Heart left ventricle (tissue), 13 donors: ENCODE data around the gene ASTN2.

ENCODE experiments used
- CTCF ChIP-seq, 12 donors: fragments of 200-600 bp; sonication (generic) in 4 of 12; IDR thresholded peaks; one replicate each; pipeline versions ENCODE4 v1.5.0 to v1.8.0; 2018 to 2022; ENCODE audit warnings: antibody characterized with exemption in 12 of 12, mild to moderate bottlenecking in 5 of 12
- POLR2A ChIP-seq, 2 donors: fragments of 450-650 bp; IDR thresholded peaks; one replicate each; pipeline ENCODE4 v1.6.1; 2017; ENCODE audit warnings: antibody characterized with exemption in 2 of 2, mild to moderate bottlenecking in 2 of 2, moderate library complexity in 2 of 2
- donor health status: ischemic (EF 13 %, LVEDD 7.1; RV severe dilation, severe dysfunction).
- donor health status: DM: no; HTN: yes; CAD: no.
- donor health status: DM: no; HTN: no; CAD: no.
- donor health status: ischemic (EF 25% LVEDD 6.9; RV normal size, moderate dysfunction).
- donor health status: ischemic (EF 25% LVEDD 5.7; RV mildly dilated, moderate dysfunction).
- donor health status: ischemic (EF 35%, LVEDD 5.7; RV mildly dilated, moderate dysfunction).
- donor health status: nonischemic (EF 11% LVEDD 7.7; RV severe dilation, severe dysfunction).
- donor health status: DM: yes; HTN: yes; CAD: no.
- donor health status: PGD.
- donor health status: ischemic (EF 29% LVEDD 5.4; RV normal size, mild dysfunction).
- donor health status: nonischemic (EF 23%, LVEDD 6.1; RV moderate dilation, normal function).

DNA sequence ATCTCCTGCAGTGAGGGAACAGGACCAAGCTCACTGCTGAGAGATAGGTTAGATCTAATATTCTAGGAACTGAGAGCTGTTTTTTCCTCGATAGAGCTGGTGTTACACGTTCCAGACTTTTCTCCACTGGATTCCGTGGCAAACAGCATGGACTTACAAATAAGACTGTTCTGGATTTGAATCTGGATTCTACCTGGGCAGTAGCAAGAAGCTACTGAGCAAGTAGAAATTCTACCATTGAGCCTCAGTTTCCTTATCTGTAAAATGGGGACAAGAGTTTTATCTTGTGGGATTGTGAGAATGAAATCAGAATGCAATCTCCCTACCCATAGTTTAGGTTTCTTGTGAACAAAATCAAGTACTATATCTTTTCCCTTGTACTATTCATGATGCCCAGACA, 966.4 kb downstream of the ASTN2 start:
- TF ChIP-seq CTCF (IDR thresholded peaks at IDR 0.05) (no peak), POLR2A (IDR thresholded peaks at IDR 0.05) (no peak)
